GM19099 (cell line): ENCODE data around the gene PLEKHB1.

Experiments used
- POLR2A ChIP-seq: IDR thresholded peaks from 3 replicates; pipeline ENCODE4 v1.6.1; 2011; ENCODE audit warnings: low read depth; ENCODE audit not compliant: insufficient read length; ENCODE audit errors: extremely low read depth

Gene PLEKHB1

DNA sequence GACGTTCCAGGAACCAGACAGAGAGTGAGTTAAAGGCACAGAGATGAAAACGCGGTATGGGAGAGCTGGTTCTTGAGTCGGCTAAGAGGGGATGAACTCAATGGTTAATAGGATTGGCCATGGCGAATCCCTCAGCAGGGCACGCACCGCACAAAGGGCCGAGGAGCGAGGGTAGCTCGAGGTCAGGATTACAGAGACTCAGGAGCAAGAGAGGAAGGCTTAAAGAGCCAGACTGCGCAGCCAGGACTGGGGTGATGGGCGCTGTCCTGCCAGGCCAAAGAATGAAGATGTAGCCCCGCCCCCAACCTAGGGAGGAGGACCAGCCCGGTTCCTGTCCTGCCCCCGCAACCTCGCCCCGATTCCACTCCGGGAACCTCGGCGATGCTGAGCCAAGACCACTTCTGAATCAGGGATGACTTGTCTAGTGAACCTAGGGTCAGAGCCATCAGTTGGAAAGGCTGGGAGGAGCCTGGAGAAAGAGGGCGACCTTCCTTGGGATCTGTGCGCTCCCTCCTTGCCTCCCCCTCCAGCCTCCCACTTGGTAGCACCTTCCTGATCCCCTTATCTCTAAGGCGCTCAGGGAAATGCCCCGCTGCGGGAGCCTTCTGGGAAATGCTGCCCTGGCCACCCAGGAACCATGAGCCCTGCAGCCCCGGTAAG is at the start of gene PLEKHB1:
Gene PLEKHB1, plus strand, starts transcription at position 610 of the 660 bp plus-strand sequence. Its CDS starts 28 bp downstream, at position 638.
- TF ChIP-seq POLR2A, result no peak

GRCh38 chr11:73597336-73597955 is 48.9 kb upstream of the PLEKHB1 start:
- no peak for TF ChIP-seq POLR2A

- peak; percentile 63 for TF ChIP-seq POLR2A
Observed at GRCh38 chr11:73597956-73598718, 48.2 kb upstream of the PLEKHB1 start, which contains the start of gene FAM168A. Gene FAM168A (minus strand): TSS chr11:73598112. CDS start chr11:73468474, 129,638 bp downstream.

DNA sequence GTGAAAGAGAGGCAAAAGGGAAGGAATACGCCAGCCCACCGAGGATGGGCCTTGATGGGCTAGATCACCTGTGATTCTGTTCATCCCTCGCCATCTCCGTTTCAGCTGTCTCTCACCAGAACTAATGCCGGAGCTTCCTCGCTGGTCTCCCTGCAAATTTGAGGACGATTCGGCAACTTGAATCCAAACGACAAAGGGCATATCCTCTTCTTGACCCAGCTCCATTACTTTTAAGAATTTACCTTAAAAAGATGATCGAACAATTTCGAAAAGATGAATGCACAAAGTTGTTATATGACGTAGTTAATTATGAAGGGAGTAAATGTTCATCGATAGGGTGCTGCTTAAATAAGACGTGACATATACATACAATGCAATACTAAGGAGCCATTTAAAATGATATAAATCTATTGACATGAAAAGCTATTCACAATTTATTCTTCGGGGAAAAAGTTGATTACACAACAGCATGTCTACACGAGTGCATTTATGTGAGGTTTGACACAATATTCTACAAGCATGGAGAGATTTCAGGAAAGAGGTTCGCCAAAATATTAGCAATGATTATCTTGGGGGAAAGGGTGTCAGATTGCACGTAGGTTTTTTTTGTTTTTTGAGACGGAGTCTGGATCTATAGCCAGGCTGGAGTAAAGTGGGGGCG is 47.5 kb upstream of the PLEKHB1 start:
- TF ChIP-seq POLR2A, result no peak

DNA sequence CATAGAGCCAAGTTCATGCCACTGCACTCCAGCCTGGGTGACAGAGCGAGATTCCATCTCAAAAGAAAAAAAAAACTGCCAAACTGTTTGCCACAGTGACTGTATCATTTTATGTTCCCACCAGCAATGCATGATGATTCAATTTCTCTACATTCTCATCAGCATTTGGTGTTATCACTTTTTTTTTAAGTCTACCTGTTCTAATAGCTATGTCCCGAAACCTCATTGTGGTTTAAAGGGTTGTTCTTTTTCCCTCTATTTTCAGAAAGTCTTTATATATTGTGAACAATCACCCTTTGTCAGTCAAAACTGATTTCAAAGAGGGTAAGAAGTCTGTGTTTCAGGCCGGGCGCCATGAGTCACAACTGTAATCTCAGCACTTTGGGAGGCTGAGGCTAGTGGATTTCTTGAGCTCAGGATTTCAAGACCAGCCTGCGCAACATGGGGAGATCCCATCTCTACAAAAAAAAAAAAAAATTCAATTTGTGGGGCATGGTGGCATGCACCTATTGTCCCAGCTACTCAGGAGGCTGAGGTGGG is 33.7 kb upstream of the PLEKHB1 start:
- no peak for TF ChIP-seq POLR2A

- no peak for TF ChIP-seq POLR2A
Observed at GRCh38 chr11:73614591-73614990, 31.8 kb upstream of the PLEKHB1 start.

DNA sequence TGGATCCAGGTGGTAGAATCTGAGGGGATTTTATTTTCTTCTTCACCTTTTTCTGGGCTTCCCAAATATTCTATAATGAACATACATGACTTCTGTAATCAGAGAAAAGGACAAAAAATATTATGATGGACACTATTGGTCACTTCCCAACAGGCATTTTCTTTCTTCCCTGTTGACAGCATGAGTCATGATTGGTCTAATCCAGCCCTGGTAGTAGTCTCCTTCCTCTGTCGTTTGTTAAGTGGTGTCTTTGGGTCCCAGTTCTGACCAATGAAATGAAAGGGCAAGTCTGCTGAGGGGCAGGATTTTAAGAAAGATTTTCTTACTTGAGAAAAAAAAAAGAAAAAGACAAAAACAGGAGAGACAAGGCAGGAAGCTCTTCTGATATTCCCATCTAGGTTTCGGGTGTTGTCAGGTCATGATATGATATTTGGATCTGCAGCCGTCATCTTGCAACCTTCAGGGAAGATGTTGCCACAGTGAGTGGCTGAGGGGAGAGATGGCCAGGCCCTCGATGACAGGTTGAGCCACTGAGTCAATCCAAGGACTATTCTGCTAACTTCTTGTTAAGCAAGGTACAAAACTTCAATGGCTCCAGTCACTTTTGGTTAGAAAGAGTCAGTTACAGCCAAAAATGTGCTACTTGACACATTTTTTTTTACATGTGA is 23.3 kb upstream of the PLEKHB1 start:
- no peak for TF ChIP-seq POLR2A

GRCh38 chr11:73623686-73624085 is 22.7 kb upstream of the PLEKHB1 start:
- no peak for TF ChIP-seq POLR2A

GRCh38 chr11:73625696-73626318 is 20.6 kb upstream of the PLEKHB1 start:
- TF ChIP-seq POLR2A, result no peak

- no peak for TF ChIP-seq POLR2A
Observed at GRCh38 chr11:73629907-73630306, 16.5 kb upstream of the PLEKHB1 start.

DNA sequence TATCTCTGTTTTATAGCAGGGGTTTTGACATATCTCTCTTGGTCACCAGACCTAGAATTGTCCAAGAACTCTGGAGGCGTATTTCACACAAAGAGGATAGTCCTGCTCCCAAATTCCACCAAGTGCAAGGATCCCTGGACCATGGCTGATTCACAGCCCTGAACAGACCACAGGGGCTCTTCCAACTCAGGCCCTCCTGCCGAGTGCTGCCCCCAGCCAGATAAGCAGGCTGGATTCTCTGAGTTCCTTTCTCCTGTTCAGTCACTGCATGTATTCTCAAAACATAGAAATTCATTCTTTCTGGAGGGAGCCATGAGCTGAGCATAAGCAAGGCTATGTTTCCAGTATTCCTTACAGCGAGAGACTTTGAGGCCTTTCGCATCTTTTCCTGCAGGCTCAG is 13.4 kb upstream of the PLEKHB1 start:
- TF ChIP-seq POLR2A, result no peak

- no peak for TF ChIP-seq POLR2A
Observed at GRCh38 chr11:73633999-73634398, 12.4 kb upstream of the PLEKHB1 start.

GRCh38 chr11:73635721-73636120 is 10.7 kb upstream of the PLEKHB1 start:
- no peak for TF ChIP-seq POLR2A

- TF ChIP-seq POLR2A, result no peak
Observed at GRCh38 chr11:73636249-73636648, 10.1 kb upstream of the PLEKHB1 start.
